ENCODE measurements around the gene TMEM119.

DNA sequence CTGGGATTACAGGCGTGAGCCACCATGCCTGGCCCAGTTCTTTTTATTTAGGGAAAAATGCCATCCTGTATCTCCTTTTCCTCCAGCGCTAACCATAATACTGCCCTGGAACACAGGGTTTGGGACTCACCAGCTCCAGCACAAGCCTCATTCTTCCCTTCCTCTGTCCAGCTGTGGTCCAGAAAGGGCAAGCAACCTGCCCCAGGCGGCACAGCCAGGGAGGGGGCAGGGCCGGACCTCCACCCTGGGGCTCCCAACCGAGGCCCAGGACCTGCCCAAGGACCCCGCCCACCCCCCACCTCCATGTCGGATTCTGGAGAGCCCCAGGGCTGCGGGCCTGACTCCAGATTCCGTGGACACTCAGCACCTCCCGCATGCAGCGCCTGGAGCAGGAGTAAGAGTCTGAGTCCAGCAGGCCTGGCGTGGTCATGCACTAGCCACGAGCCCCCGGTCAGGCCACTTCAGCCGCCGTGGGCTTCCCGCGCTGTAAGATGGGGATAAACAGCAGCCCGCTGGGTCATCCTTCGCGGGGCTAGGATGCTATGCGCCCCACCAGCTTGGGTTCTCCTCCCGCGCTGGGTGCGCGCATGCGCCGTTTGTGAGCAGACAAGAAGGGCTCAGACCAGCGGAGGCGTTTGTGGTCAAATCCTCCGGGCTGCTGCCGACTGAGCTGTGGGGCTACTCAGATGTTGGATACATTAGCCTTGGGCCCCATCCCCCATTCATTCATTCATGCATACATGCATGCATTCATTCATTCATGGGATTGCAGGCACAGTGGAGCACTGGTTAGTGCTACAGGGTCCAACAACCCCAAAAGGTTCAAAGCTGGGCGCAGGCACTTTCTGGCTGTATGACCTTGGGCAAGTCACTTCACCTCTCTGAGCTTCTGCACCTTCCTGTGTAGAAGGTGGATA, 16.3 kb downstream of the TMEM119 start:
- TF ChIP-seq CTCF (IDR thresholded peaks at IDR 0.05) (no peak), NRF1 (IDR thresholded peaks at IDR 0.05; ENCODE audit: low read depth, low read length) (no peak), POLR2AphosphoS5 (IDR thresholded peaks at IDR 0.05; ENCODE audit: low read depth, low read length) (no peak), RAD21 (IDR thresholded peaks at IDR 0.05; ENCODE audit: low read length) (no peak), MEF2A (IDR thresholded peaks at IDR 0.05; ENCODE audit: borderline replicate concordance, low read depth) (no peak), JUND (IDR thresholded peaks at IDR 0.05) (no peak), TAF1 (IDR thresholded peaks at IDR 0.05; ENCODE audit: borderline replicate concordance, low read depth, low read length) (no peak), YY1 (IDR thresholded peaks at IDR 0.05; ENCODE audit: low read depth) (no peak), EZH2phosphoT487 (IDR thresholded peaks at IDR 0.05; ENCODE audit: borderline replicate concordance, low read depth) (no peak), TEAD4 (IDR thresholded peaks at IDR 0.05; ENCODE audit: borderline replicate concordance, insufficient read depth) (no peak), REST (IDR thresholded peaks at IDR 0.05; ENCODE audit: low read depth, low read length) (no peak), MAX (IDR thresholded peaks at IDR 0.05; ENCODE audit: low read depth) (no peak)
- TF ChIP-seq, protein P1, sequence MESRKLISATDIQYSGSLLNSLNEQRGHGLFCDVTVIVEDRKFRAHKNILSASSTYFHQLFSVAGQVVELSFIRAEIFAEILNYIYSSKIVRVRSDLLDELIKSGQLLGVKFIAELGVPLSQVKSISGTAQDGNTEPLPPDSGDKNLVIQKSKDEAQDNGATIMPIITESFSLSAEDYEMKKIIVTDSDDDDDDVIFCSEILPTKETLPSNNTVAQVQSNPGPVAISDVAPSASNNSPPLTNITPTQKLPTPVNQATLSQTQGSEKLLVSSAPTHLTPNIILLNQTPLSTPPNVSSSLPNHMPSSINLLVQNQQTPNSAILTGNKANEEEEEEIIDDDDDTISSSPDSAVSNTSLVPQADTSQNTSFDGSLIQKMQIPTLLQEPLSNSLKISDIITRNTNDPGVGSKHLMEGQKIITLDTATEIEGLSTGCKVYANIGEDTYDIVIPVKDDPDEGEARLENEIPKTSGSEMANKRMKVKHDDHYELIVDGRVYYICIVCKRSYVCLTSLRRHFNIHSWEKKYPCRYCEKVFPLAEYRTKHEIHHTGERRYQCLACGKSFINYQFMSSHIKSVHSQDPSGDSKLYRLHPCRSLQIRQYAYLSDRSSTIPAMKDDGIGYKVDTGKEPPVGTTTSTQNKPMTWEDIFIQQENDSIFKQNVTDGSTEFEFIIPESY (IDR thresholded peaks at IDR 0.05; ENCODE audit: borderline replicate concordance, low read depth) = no peak
